NCI-H2171 (cell line): ENCODE data around the gene BABAM2.
A peak's percentile ranks its signal among the peaks of the same experiment; 100 is the strongest.

Experiments
- DNase-seq: peaks from one replicate; lab custom pipeline; 2025; lab: John Stamatoyannopoulos, UW

Gene BABAM2

GRCh38 chr2:28209261-28209691 lies 318.7 kb downstream of the BABAM2 start:
- no peak for DNase-seq

GRCh38 chr2:28209864-28210263 lies 319.3 kb downstream of the BABAM2 start:
- DNase-seq: no peak

- DNase-seq: no peak
These were observed 320.0 kb downstream of the BABAM2 start for GRCh38 chr2:28210535-28210934.

GRCh38 chr2:28216331-28216730 lies 325.8 kb downstream of the BABAM2 start:
- no peak for DNase-seq

GRCh38 chr2:28217042-28217740 lies 326.7 kb downstream of the BABAM2 start:
- no peak for DNase-seq

GRCh38 chr2:28219138-28219537 lies 328.6 kb downstream of the BABAM2 start:
- DNase-seq: no peak

- DNase-seq: no peak
These were observed 329.3 kb downstream of the BABAM2 start for GRCh38 chr2:28219758-28220368.

- DNase-seq: no peak
These were observed 334.3 kb downstream of the BABAM2 start for GRCh38 chr2:28224648-28225472.

GRCh38 chr2:28225473-28226080 lies 335.0 kb downstream of the BABAM2 start:
- no peak for DNase-seq

- no peak for DNase-seq
These were observed 336.0 kb downstream of the BABAM2 start for GRCh38 chr2:28226558-28226957.

GRCh38 chr2:28227498-28227897 lies 337.0 kb downstream of the BABAM2 start:
- DNase-seq: no peak

GRCh38 chr2:28228434-28228995 lies 338.0 kb downstream of the BABAM2 start:
- DNase-seq: no peak

GRCh38 chr2:28231110-28231631 lies 340.6 kb downstream of the BABAM2 start:
- DNase-seq: no peak

GRCh38 chr2:28232295-28232694 lies 341.8 kb downstream of the BABAM2 start:
- DNase-seq: no peak

- no peak for DNase-seq
These were observed 342.7 kb downstream of the BABAM2 start for GRCh38 chr2:28233164-28233676.

- DNase-seq: no peak
These were observed 344.3 kb downstream of the BABAM2 start for GRCh38 chr2:28234807-28235206.

- no peak for DNase-seq
These were observed 348.7 kb downstream of the BABAM2 start for GRCh38 chr2:28239207-28239606.

GRCh38 chr2:28240937-28241336 lies 350.4 kb downstream of the BABAM2 start:
- no peak for DNase-seq

GRCh38 chr2:28247290-28247689 lies 356.8 kb downstream of the BABAM2 start:
- DNase-seq: peak; percentile 82

- no peak for DNase-seq
These were observed 357.2 kb downstream of the BABAM2 start for GRCh38 chr2:28247734-28248133.

- DNase-seq: no peak
These were observed 358.0 kb downstream of the BABAM2 start for GRCh38 chr2:28248511-28248910.

GRCh38 chr2:28250006-28250405 lies 359.5 kb downstream of the BABAM2 start:
- DNase-seq: no peak
